ENCODE results near the gene DERL2.

Gene DERL2

GRCh38 chr17:5485270-5486205 lies at the start of gene DERL2:
TSS of gene DERL2 (minus strand) at chr17:5486178. CDS start at chr17:5486161, 17 bp downstream.
- no peak for DNase-seq (ENCODE audit: low read depth in 2 of 2)

GRCh38 chr17:5535436-5535835 lies 49.5 kb upstream of the DERL2 start:
- no peak for DNase-seq (ENCODE audit: low read depth in 2 of 2)

- no peak for DNase-seq (ENCODE audit: low read depth in 2 of 2)
These were observed 47.7 kb upstream of the DERL2 start for GRCh38 chr17:5533486-5534315.

GRCh38 chr17:5532581-5532980 lies 46.6 kb upstream of the DERL2 start:
- no peak for DNase-seq (ENCODE audit: low read depth in 2 of 2)

- DNase-seq (ENCODE audit: low read depth in 2 of 2) = no peak
These were observed 45.1 kb upstream of the DERL2 start for GRCh38 chr17:5531085-5531418.

- no peak for DNase-seq (ENCODE audit: low read depth in 2 of 2)
These were observed 44.5 kb upstream of the DERL2 start for GRCh38 chr17:5530265-5531084.

GRCh38 chr17:5527601-5528250 lies 41.7 kb upstream of the DERL2 start:
- no peak for DNase-seq (ENCODE audit: low read depth in 2 of 2)

GRCh38 chr17:5526821-5527598 lies 41.0 kb upstream of the DERL2 start:
- peak; percentile 65 to 71 for DNase-seq (ENCODE audit: low read depth in 2 of 2)

GRCh38 chr17:5523249-5523648 lies 37.3 kb upstream of the DERL2 start:
- no peak for DNase-seq (ENCODE audit: low read depth in 2 of 2)

- DNase-seq (ENCODE audit: low read depth in 2 of 2) = no peak
These were observed 36.5 kb upstream of the DERL2 start for GRCh38 chr17:5522476-5522875.

- DNase-seq (ENCODE audit: low read depth in 2 of 2) = no peak
These were observed 30.2 kb upstream of the DERL2 start for GRCh38 chr17:5516060-5516792.

GRCh38 chr17:5514976-5515375 lies 29.0 kb upstream of the DERL2 start:
- no peak for DNase-seq (ENCODE audit: low read depth in 2 of 2)

GRCh38 chr17:5513628-5514027 lies 27.6 kb upstream of the DERL2 start:
- DNase-seq (ENCODE audit: low read depth in 2 of 2) = no peak

- DNase-seq (ENCODE audit: low read depth in 2 of 2) = no peak
These were observed 25.6 kb upstream of the DERL2 start for GRCh38 chr17:5511401-5512225.

GRCh38 chr17:5510771-5511170 lies 24.8 kb upstream of the DERL2 start:
- DNase-seq (ENCODE audit: low read depth in 2 of 2) = no peak

- DNase-seq (ENCODE audit: low read depth in 2 of 2) = no peak
These were observed 23.5 kb upstream of the DERL2 start for GRCh38 chr17:5509482-5509881.

GRCh38 chr17:5508810-5509209 lies 22.8 kb upstream of the DERL2 start:
- DNase-seq (ENCODE audit: low read depth in 2 of 2) = no peak

- DNase-seq (ENCODE audit: low read depth in 2 of 2) = no peak
These were observed 20.3 kb upstream of the DERL2 start for GRCh38 chr17:5506307-5506706.

- no peak for DNase-seq (ENCODE audit: low read depth in 2 of 2)
These were observed 16.6 kb upstream of the DERL2 start for GRCh38 chr17:5502552-5502951.

Data from stimulated activated CD4-positive, alpha-beta T cell treated with anti-CD3 and anti-CD28 coated beads, Interleukin-15, amount 100 ng/mL, for 48 hours (primary cell).